Measurements from ENCODE around the gene ATF6.

The ATF6 gene

DNA sequence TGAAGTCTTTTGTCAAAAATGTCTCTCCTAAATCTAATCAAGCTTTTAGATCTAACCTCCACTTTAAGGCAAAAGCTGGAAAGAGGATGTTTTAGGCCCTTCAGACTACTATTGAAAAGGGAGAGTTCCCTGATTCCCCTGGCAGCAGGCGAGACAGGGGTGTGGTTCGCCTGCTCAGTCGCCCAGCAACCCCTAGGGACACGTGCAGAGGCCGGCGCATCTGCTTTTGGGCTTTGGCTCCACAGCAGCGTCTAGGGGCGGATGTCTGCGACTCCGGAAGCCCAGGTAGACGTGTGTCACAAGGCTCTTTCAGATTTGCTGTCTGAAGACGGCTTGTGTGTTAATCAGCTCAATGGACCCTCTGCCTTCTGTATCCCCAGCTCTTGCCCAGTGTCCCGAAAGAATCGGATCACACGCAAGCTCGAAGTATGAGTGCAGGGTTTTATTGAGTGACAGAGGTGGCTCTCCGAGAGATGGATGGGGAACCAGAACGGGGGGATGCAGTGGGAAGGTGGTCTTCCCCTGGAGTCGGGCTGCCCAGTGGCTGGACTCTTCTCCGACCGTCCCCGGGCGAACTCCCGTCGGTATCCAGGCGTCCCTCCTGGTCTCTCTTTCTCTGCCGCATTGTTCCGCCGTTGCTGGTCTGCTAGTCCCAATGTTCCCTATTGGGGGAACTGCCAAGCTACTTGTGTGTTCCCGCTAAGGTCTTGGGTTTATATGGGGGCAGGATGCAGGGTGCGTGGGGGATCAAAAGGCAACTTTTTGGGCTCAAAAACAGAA is 212.1 kb downstream of the ATF6 start:
- no peak for ATAC-seq (replicated peaks)
- no peak for DNase-seq
- Mint-ChIP-seq H3K4me3 (no peak overlapping the region), H3K36me3 (ENCODE audit: insufficient read depth) (no peaks in the 10 kb centered on the region), H3K27ac (no peak overlapping the region), H3K27me3 (peaks cover 19 to 24% of the 10 kb centered on the region in 2 donors), H3K4me1 (ENCODE audit: low read depth in 2 of 2) (no peaks in the 10 kb centered on the region), H3K9me3 (no peaks in the 10 kb centered on the region)

DNA sequence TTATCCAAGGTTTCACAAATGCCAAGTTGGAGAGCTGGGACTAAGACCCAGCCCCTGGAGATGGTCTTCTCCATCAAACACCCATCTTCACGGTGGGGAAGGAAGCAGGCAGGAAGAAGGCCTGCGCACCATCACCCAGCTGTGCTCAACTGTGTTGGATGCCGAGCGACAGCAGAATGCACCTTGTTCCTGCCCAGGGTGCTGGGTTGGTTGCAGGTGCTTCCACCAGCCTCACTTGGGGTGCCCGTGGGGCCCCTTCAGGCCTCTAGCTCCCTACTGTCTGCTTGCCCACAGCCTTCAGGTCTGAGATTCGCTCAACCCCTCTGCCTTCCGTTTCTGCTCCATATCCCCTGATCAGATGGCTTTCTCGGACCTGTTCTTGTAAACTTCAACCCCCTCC is 215.0 kb downstream of the ATF6 start:
- H3K4me1 Mint-ChIP-seq (ENCODE audit: low read depth in 2 of 2): no peaks in the 10 kb centered on the region
- no peak for DNase-seq
- H3K27ac Mint-ChIP-seq: no peak overlapping the region
- ATAC-seq (replicated peaks): no peak
- H3K4me3 Mint-ChIP-seq: no peak overlapping the region
- H3K9me3 Mint-ChIP-seq: no peaks in the 10 kb centered on the region
- peaks cover 3% of the 10 kb centered on the region for H3K36me3 Mint-ChIP-seq (ENCODE audit: insufficient read depth)
- H3K27me3 Mint-ChIP-seq: peaks cover 34 to 47% of the 10 kb centered on the region in 2 donors

DNA sequence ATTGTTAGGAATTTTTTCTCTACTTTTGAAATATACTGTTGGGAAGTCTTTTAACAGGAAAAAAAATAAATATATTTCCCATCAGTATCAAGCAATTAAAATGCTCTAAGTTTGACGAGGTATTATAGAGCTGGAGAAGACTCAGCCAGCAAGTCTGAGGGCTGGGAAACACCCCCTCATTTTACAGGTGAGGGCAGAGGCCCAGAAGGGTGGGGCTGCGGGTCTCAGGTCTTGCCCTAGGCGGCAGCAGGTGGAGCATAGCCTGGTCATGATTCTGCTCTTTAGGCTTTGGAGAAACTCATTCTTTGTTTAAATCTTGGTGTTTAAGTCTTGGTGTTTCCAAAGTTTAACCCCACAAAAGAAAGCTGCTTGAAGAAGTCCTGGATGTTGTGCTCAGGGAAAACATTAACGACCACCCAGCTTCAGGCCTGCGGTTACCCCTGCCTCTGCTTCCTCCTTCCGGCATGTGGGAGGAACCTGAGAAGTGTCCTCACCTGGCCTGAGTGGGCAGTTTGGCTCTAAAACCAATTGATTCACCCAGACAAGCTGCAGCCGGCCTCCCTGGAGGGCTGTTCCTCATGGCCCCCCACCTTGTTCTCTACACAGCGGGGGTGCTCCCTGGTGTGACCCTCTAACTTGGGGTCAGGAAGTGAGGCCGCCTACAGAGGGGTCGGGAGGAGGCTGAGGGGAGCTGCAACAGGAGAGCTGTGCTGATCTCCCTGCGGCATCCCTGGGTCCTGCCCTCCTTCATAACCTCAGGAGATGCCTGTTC is 215.8 kb downstream of the ATF6 start:
- Mint-ChIP-seq H3K4me3 (no peak overlapping the region), H3K9me3 (no peaks in the 10 kb centered on the region), H3K36me3 (ENCODE audit: insufficient read depth) (peaks cover 3% of the 10 kb centered on the region), H3K27me3 (peaks cover 34 to 51% of the 10 kb centered on the region in 2 donors), H3K27ac (no peak overlapping the region), H3K4me1 (ENCODE audit: low read depth in 2 of 2) (no peaks in the 10 kb centered on the region)
- DNase-seq: no peak
- no peak for ATAC-seq (replicated peaks)

DNA sequence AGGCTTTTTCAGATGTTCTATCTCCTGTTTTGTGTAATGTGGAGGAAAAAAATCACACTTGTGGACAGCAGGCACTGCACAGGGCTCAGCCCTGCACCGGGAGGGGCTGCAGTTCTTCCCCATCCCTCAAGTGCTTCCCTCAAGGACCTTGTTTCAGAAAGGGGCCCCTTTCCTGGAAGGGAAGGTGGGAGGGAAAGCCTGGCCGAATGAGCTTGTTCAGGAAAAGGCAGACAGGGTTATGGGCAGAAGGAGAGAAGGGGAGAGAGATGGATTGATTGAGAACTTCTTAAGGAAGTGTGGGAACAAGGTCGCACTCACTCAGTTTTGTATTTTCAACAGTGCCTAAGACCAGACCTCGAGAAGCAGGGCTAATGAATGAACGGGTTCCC is 216.4 kb downstream of the ATF6 start:
- H3K4me3 Mint-ChIP-seq: no peak overlapping the region
- H3K4me1 Mint-ChIP-seq (ENCODE audit: low read depth in 2 of 2): no peaks in the 10 kb centered on the region
- H3K36me3 Mint-ChIP-seq (ENCODE audit: insufficient read depth): peaks cover 3% of the 10 kb centered on the region
- no peak overlapping the region for H3K27ac Mint-ChIP-seq
- no peak for DNase-seq
- H3K9me3 Mint-ChIP-seq: peaks cover 0 to 3% of the 10 kb centered on the region in 2 donors
- peaks cover 34 to 57% of the 10 kb centered on the region in 2 donors for H3K27me3 Mint-ChIP-seq
- ATAC-seq (replicated peaks): no peak

DNA sequence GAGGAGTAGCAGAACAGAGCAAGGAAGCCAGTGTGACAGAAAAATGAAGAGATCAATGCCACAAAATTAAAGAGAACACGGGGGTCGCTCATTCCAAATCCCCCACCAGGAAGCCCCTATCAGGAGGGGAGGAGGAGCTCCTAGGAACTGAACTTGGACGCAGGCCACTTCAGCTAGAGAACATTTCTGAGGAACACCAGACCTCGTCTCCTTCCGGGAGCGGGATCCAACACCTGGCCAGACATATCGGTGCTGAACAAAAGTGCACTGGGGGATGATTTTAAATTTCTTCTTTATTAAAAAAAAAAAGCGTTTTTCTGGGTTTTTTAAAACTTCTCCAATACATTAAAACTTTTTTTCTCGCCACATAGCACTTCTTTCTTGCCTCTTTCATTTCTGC is 216.8 kb downstream of the ATF6 start:
- peaks cover 3% of the 10 kb centered on the region for H3K36me3 Mint-ChIP-seq (ENCODE audit: insufficient read depth)
- H3K4me1 Mint-ChIP-seq (ENCODE audit: low read depth in 2 of 2): no peaks in the 10 kb centered on the region
- peaks cover 34 to 61% of the 10 kb centered on the region in 2 donors for H3K27me3 Mint-ChIP-seq
- no peak overlapping the region for H3K4me3 Mint-ChIP-seq
- H3K27ac Mint-ChIP-seq: no peak overlapping the region
- ATAC-seq (replicated peaks) (no peak), DNase-seq (no peak)
- H3K9me3 Mint-ChIP-seq: peaks cover 0 to 3% of the 10 kb centered on the region in 2 donors

DNA sequence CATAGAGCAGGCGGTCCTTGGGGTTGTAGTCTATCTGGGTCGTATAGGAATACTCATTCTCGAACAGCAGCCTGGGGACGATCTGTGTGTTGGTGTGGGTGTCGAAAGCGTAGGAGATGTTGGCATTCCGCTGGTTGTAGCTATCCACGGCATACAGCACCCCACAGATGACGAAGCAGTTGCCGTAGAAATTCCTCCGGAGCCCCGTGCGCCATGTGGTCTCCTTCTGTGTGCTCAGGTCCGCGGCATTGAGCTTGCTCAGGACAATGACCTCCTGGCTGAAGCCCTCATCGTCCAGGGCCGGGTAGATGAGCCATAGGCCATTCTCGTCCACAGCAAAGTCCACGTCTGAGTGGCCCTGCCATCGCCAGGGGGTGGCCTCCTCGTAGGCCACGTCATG is 217.6 kb downstream of the ATF6 start:
- H3K27ac Mint-ChIP-seq: no peak overlapping the region
- peaks cover 39 to 69% of the 10 kb centered on the region in 2 donors for H3K27me3 Mint-ChIP-seq
- no peak overlapping the region for H3K4me3 Mint-ChIP-seq
- no peak for ATAC-seq (replicated peaks)
- peaks cover 6% of the 10 kb centered on the region for H3K36me3 Mint-ChIP-seq (ENCODE audit: insufficient read depth)
- no peaks in the 10 kb centered on the region for H3K4me1 Mint-ChIP-seq (ENCODE audit: low read depth in 2 of 2)
- peaks cover 0 to 3% of the 10 kb centered on the region in 2 donors for H3K9me3 Mint-ChIP-seq
- DNase-seq: no peak

DNA sequence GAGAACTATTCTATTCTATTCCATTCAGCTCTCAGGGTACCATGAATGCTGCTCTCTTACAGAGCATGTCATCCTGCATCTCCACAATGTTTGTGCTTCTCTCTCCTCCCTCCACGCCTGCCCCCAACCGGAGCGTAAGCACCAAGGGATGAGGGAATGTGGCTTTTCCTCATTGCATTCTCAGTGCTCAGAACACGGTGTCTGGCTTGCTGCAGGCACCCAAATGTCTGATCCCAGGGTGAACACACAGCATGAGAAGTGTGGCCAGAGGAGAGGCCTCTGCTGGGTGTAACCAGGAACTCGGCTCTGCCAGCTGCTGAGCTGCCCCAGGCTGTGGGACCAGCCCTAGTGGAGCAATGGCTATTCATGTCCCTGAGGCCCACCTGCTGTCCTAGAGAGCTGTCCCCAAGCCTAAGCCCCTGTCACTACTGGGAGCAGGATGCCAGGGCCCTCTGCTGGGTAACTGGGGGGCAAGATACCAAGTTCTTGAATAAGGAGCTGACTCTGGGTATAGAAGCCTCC is 219.2 kb downstream of the ATF6 start:
- Mint-ChIP-seq H3K4me3 (no peak overlapping the region), H3K27ac (no peak overlapping the region), H3K4me1 (ENCODE audit: low read depth in 2 of 2) (no peaks in the 10 kb centered on the region), H3K36me3 (ENCODE audit: insufficient read depth) (peaks cover 6% of the 10 kb centered on the region), H3K9me3 (peaks cover 0 to 3% of the 10 kb centered on the region in 2 donors), H3K27me3 (peaks cover 46 to 71% of the 10 kb centered on the region in 2 donors)
- no peak for DNase-seq
- no peak for ATAC-seq (replicated peaks)

DNA sequence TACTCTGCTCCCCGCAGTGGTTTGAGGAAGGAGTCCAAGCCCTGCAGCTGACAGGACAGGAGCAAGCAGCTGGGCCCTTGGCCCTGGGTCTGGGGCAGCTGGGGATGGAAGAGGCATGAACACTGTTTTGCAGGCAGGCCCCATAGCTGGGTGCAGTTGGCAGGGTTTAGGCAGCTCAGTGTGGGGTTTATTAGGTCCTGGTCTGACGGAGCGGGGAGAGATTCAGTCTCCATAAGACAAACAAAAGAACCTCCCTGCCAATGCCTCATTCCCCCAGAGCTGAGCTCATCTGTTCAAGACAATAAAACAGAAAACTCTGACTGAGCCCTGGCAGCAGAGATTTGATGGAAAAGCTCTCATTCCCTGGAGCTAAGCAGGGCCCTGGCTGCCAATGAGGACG is 220.2 kb downstream of the ATF6 start:
- no peak for ATAC-seq (replicated peaks)
- Mint-ChIP-seq H3K4me3 (no peak overlapping the region), H3K4me1 (ENCODE audit: low read depth in 2 of 2) (no peaks in the 10 kb centered on the region), H3K36me3 (ENCODE audit: insufficient read depth) (peaks cover 6% of the 10 kb centered on the region), H3K27me3 (peaks cover 44 to 78% of the 10 kb centered on the region in 2 donors), H3K27ac (no peak overlapping the region), H3K9me3 (peaks cover 0 to 3% of the 10 kb centered on the region in 2 donors)
- DNase-seq: no peak

DNA sequence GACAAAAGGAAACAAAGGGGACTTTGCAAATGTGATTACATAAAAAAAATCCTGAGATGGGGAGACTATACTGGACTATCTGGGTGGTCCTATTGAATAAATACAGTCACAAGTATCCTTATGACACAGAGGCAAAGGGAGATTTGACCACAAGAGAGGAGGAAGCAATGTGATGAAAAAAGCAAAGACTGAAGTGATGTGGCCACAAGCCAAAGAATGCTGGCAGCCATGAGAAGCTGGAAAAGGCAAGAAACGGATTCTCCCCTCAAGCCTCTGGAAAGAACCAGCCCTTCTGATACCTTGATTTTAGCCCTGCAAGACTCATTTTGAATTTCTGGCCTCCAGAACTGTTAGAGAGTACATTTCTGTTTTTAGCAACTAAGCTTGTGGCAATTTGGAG is 221.2 kb downstream of the ATF6 start:
- no peak for DNase-seq
- H3K27me3 Mint-ChIP-seq: peaks cover 45 to 70% of the 10 kb centered on the region in 2 donors
- H3K9me3 Mint-ChIP-seq: peaks cover 0 to 3% of the 10 kb centered on the region in 2 donors
- H3K4me3 Mint-ChIP-seq: no peak overlapping the region
- H3K4me1 Mint-ChIP-seq (ENCODE audit: low read depth in 2 of 2): no peaks in the 10 kb centered on the region
- H3K27ac Mint-ChIP-seq: no peak overlapping the region
- peaks cover 6% of the 10 kb centered on the region for H3K36me3 Mint-ChIP-seq (ENCODE audit: insufficient read depth)
- no peak for ATAC-seq (replicated peaks)

DNA sequence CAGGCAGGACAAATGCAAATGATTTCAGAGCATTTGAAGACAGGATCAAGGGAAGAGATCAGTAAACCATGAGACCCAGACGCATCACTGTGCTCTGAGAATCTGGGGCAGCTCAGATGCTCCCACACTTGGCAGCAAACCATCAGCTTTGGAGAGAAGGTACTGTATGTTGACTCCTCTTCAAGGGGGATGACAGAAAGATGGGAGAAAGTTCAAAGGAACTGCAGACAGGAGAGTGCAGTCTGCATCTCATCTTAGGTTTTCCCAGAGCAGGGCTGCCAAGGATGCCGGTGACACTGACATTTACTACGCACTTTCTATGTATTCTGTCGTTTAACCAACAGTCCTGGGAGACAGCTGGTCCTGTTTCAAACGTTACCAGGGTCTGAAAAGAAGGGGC is 221.8 kb downstream of the ATF6 start:
- Mint-ChIP-seq H3K4me3 (no peak overlapping the region), H3K36me3 (ENCODE audit: insufficient read depth) (peaks cover 6% of the 10 kb centered on the region), H3K9me3 (peaks cover 0 to 3% of the 10 kb centered on the region in 2 donors), H3K27me3 (peaks cover 44 to 64% of the 10 kb centered on the region in 2 donors), H3K4me1 (ENCODE audit: low read depth in 2 of 2) (no peaks in the 10 kb centered on the region), H3K27ac (no peak overlapping the region)
- DNase-seq (no peak), ATAC-seq (replicated peaks) (no peak)

DNA sequence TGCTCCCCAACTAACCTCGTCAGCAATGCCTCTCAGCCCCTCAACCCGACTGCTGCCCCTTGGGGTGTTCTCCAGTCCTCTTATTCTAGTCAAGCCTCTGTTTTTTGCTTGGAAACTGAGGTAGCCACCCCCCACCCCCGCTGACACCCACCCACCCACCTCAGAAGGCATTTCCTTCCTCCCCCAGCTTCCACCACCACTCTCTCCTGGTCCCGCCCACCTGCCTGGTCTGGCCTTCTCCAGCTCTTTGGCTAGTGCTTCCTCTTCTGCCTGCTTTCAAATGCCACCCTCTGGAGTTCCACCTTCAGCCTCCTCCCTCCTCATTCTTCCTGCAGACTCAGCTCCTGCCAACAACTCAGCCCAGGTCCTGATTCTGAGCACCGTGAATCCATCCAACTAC is 222.3 kb downstream of the ATF6 start:
- ATAC-seq (replicated peaks) (no peak), DNase-seq (no peak)
- peaks cover 40 to 65% of the 10 kb centered on the region in 2 donors for H3K27me3 Mint-ChIP-seq
- H3K27ac Mint-ChIP-seq: no peak overlapping the region
- H3K4me1 Mint-ChIP-seq (ENCODE audit: low read depth in 2 of 2): no peaks in the 10 kb centered on the region
- peaks cover 6% of the 10 kb centered on the region for H3K36me3 Mint-ChIP-seq (ENCODE audit: insufficient read depth)
- no peak overlapping the region for H3K4me3 Mint-ChIP-seq
- H3K9me3 Mint-ChIP-seq: peaks cover 0 to 3% of the 10 kb centered on the region in 2 donors

DNA sequence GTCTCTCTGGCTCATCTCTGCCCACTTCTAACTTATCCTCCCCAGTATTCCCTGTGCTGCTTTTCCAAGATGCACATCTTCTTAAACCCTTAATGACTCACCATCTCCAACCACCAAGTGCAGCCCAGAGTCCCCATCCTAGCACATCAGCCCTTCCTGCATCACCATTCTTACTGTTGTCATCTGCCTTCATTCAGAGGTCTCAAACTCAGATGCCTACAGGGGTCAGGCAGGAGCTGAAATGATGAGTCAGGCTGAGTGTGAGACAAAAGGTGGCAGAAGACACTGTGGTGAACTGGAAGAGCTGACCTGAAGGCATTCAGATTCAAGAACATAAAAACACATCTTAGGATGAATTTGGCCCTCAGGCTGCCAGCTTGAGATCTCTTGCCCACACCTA is 223.0 kb downstream of the ATF6 start:
- Mint-ChIP-seq H3K9me3 (peaks cover 0 to 3% of the 10 kb centered on the region in 2 donors), H3K36me3 (ENCODE audit: insufficient read depth) (peaks cover 3% of the 10 kb centered on the region), H3K27ac (no peak overlapping the region), H3K4me3 (no peak overlapping the region), H3K4me1 (ENCODE audit: low read depth in 2 of 2) (no peaks in the 10 kb centered on the region), H3K27me3 (peaks cover 43 to 69% of the 10 kb centered on the region in 2 donors)
- ATAC-seq (replicated peaks) (no peak), DNase-seq (no peak)

DNA sequence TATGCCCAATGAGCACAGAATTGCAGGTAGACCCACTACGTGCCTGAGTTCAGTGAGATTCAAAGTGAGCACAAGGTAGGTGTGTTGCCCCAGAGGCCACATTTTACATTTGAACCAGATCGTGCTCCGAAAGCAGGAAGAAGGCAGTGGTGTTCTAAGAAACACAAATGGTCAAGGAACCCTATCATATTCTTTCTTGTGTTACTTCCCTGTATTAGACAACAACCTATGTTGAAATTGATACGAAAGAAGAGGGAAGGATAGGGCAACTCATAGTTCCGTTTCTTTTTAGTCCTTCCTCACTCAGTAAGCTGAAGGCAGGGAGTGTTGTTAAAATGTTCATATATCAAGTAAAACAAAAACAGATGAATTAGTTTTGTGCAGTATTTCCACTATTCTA is 223.7 kb downstream of the ATF6 start:
- Mint-ChIP-seq H3K4me3 (no peak overlapping the region), H3K4me1 (ENCODE audit: low read depth in 2 of 2) (no peaks in the 10 kb centered on the region), H3K27me3 (peaks cover 41 to 68% of the 10 kb centered on the region in 2 donors), H3K36me3 (ENCODE audit: insufficient read depth) (peaks cover 3% of the 10 kb centered on the region), H3K27ac (no peak overlapping the region), H3K9me3 (peaks cover 0 to 3% of the 10 kb centered on the region in 2 donors)
- DNase-seq (no peak), ATAC-seq (replicated peaks) (no peak)

DNA sequence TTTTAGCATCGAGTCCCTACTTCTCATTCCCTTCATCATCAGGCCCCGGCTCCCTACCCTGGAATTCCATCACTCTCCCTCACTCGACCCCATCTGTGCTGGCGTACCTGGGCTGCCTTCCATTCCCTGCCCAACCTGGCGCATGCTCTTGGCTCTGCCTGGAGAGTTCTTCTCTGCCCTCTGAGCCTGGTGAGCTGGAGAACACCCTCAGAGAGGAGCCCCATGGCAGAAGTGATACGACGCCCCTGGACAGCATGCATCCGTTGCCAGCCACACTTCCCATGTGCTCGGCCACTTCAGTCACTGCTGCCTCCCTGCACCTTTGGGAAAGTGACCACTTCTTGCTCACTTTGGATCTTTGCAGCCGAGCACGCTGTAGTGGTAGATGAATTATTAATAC is 227.5 kb downstream of the ATF6 start:
- peaks cover 36 to 47% of the 10 kb centered on the region in 2 donors for H3K27me3 Mint-ChIP-seq
- H3K36me3 Mint-ChIP-seq (ENCODE audit: insufficient read depth): no peaks in the 10 kb centered on the region
- H3K4me3 Mint-ChIP-seq: no peak overlapping the region
- no peaks in the 10 kb centered on the region for H3K4me1 Mint-ChIP-seq (ENCODE audit: low read depth in 2 of 2)
- DNase-seq: no peak
- H3K9me3 Mint-ChIP-seq: no peaks in the 10 kb centered on the region
- no peak for ATAC-seq (replicated peaks)
- no peak overlapping the region for H3K27ac Mint-ChIP-seq
